Measurements from ENCODE around the gene HIVEP3. TPM values are rescaled to one million over a fixed set of nuclear protein-coding genes. Genes with fewer than 3 reads are reported as not detected.

HIVEP3 gene
- total and polyA plus RNA-seq, 3 donors from 2014 or later, result 4.8 to 7.3 (median 7.2) TPM

- no peaks in the 10 kb centered on the region for H3K4me1 ChIP-seq
- intact Hi-C loops (cut with DNase I; ENCODE audit: low total_unique reads), result no loop called here
- no peaks in the 10 kb centered on the region for H3K36me3 ChIP-seq (ENCODE audit: low read depth, missing control alignments)
- H3K27ac ChIP-seq, result no peak overlapping the region
- WGBS, 2 donors, result 71 to 73% methylated on average over 11 of the region's 11 CpGs
- H3K4me3 ChIP-seq, result no peak overlapping the region
- TF ChIP-seq POLR2A (IDR thresholded peaks at IDR 0.05), result no peak
- no peak for DNase-seq
- no peaks in the 10 kb centered on the region for H3K27me3 ChIP-seq
- no peaks in the 10 kb centered on the region for H3K9me3 ChIP-seq
These were observed 268.5 kb downstream of the HIVEP3 start for GRCh38 chr1:41650028-41650880.

GRCh38 chr1:41649396-41650027 lies 269.2 kb downstream of the HIVEP3 start:
- intact Hi-C loops (cut with DNase I; ENCODE audit: low total_unique reads), result no loop called here
- H3K4me3 ChIP-seq, result no peak overlapping the region
- TF ChIP-seq POLR2A (IDR thresholded peaks at IDR 0.05), result no peak
- TF ChIP-seq CTCF (IDR thresholded peaks at IDR 0.05), result no peak
- no peaks in the 10 kb centered on the region for H3K9me3 ChIP-seq
- no peaks in the 10 kb centered on the region for H3K4me1 ChIP-seq
- 76 to 86% methylated on average over 9 of the region's 9 CpGs for WGBS, 2 donors
- H3K36me3 ChIP-seq (ENCODE audit: low read depth, missing control alignments), result no peaks in the 10 kb centered on the region
- no peak overlapping the region for H3K27ac ChIP-seq
- DNase-seq, result no peak
- no peaks in the 10 kb centered on the region for H3K27me3 ChIP-seq

DNA sequence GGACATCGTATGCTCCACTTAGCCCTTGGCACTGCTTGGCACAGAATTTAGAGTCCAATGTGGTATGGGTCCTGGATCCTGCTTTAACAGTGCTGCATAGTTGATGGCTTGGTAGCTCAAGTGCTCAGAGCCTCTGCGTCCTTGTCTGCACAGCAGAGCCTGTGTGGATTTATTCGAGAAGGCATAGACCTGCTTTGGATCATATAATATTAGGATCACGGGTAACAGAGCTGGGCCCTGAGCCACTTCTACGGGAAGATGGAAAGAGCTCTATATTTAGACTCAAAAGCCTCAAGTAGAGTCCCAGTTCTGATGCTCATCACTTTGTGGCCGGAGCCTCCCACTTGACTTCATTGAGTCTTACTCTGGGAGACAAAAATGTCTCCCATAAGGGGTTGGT lies 269.9 kb downstream of the HIVEP3 start:
- Histone ChIP-seq H3K9me3 (no peaks in the 10 kb centered on the region), H3K27ac (no peak overlapping the region), H3K4me1 (no peaks in the 10 kb centered on the region), H3K4me3 (no peak overlapping the region), H3K36me3 (ENCODE audit: low read depth, missing control alignments) (no peaks in the 10 kb centered on the region), H3K27me3 (no peaks in the 10 kb centered on the region)
- no peak for TF ChIP-seq POLR2A (IDR thresholded peaks at IDR 0.05)
- TF ChIP-seq CTCF (IDR thresholded peaks at IDR 0.05), result no peak
- 86 to 91% methylated on average over 4 to 6 of the region's 6 CpGs for WGBS, 2 donors
- DNase-seq, result no peak
- intact Hi-C loops (cut with DNase I; ENCODE audit: low total_unique reads), result no loop called here

DNA sequence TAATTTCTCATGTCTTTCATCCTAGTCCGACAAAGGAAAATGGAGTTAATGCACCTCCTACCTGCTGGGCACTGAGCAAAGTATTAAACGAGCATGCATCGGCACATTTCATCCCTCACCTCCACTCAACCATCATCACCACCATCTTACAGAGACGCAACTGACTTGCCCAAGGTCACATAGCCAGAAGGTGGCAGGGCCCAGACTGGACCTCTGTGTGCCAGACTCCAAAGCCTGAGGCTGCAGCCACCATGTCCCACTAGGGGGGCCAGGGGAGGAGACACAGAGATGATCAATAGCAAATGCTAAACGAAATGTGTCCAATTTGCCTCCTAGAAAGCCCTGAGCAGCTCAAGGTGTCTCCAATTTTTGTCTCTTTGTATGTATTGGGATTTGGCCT lies 270.5 kb downstream of the HIVEP3 start:
- TF ChIP-seq CTCF (IDR thresholded peaks at IDR 0.05), result no peak
- no peak for TF ChIP-seq POLR2A (IDR thresholded peaks at IDR 0.05)
- Histone ChIP-seq H3K4me1 (no peaks in the 10 kb centered on the region), H3K36me3 (ENCODE audit: low read depth, missing control alignments) (no peaks in the 10 kb centered on the region), H3K9me3 (no peaks in the 10 kb centered on the region), H3K27me3 (no peaks in the 10 kb centered on the region), H3K27ac (no peak overlapping the region), H3K4me3 (no peak overlapping the region)
- 96 to 97% methylated on average over 5 of the region's 5 CpGs for WGBS, 2 donors
- no peak for DNase-seq
- intact Hi-C loops (cut with DNase I; ENCODE audit: low total_unique reads), result no loop called here

- no peaks in the 10 kb centered on the region for H3K27me3 ChIP-seq
- H3K4me3 ChIP-seq, result no peak overlapping the region
- 91 to 99% methylated on average over 4 of the region's 4 CpGs for WGBS, 2 donors
- no peak for TF ChIP-seq POLR2A (IDR thresholded peaks at IDR 0.05)
- no peaks in the 10 kb centered on the region for H3K36me3 ChIP-seq (ENCODE audit: low read depth, missing control alignments)
- no peaks in the 10 kb centered on the region for H3K9me3 ChIP-seq
- intact Hi-C loops (cut with DNase I; ENCODE audit: low total_unique reads), result no loop called here
- DNase-seq, result no peak
- no peak overlapping the region for H3K27ac ChIP-seq
- H3K4me1 ChIP-seq, result no peaks in the 10 kb centered on the region
These were observed 271.2 kb downstream of the HIVEP3 start for GRCh38 chr1:41647221-41648135.
